ENCODE measurements around the gene IL22RA2.

The IL22RA2 gene

DNA sequence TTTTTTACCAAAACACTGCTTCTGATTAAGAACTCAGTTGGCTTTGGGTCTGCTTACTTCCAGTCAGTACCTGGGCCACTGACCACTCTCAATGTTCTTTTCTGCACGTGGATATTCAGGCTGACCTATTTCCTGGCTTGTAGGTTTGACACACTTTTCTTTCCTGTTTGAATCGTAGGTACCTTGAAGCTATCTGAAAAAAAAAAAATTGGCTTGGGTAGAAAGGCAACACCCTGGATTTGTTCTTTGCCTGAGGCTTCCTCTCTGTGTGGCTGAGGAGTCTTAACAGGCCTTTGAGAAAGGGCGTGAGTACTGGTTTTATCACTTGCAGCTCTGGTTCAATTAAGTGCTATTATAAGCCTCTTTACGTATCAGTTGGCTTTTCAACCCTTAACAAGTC, 68.1 kb downstream of the IL22RA2 start:
- no peak overlapping the region for H3K4me3 ChIP-seq (ENCODE audit: low read depth, low read length)
- TF ChIP-seq, protein P1, sequence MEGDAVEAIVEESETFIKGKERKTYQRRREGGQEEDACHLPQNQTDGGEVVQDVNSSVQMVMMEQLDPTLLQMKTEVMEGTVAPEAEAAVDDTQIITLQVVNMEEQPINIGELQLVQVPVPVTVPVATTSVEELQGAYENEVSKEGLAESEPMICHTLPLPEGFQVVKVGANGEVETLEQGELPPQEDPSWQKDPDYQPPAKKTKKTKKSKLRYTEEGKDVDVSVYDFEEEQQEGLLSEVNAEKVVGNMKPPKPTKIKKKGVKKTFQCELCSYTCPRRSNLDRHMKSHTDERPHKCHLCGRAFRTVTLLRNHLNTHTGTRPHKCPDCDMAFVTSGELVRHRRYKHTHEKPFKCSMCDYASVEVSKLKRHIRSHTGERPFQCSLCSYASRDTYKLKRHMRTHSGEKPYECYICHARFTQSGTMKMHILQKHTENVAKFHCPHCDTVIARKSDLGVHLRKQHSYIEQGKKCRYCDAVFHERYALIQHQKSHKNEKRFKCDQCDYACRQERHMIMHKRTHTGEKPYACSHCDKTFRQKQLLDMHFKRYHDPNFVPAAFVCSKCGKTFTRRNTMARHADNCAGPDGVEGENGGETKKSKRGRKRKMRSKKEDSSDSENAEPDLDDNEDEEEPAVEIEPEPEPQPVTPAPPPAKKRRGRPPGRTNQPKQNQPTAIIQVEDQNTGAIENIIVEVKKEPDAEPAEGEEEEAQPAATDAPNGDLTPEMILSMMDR (IDR thresholded peaks at IDR 0.05; ENCODE audit: control insufficient read depth, extremely low read depth, insufficient read depth): no peak
- no peak for DNase-seq (ENCODE audit: low read depth)

GRCh38 chr6:137104926-137105325, 68.5 kb downstream of the IL22RA2 start:
- TF ChIP-seq, protein P1 (IDR thresholded peaks at IDR 0.05; ENCODE audit: control insufficient read depth, extremely low read depth, insufficient read depth): no peak
- no peak overlapping the region for H3K4me3 ChIP-seq (ENCODE audit: low read depth, low read length)
- no peak for DNase-seq (ENCODE audit: low read depth)

DNA sequence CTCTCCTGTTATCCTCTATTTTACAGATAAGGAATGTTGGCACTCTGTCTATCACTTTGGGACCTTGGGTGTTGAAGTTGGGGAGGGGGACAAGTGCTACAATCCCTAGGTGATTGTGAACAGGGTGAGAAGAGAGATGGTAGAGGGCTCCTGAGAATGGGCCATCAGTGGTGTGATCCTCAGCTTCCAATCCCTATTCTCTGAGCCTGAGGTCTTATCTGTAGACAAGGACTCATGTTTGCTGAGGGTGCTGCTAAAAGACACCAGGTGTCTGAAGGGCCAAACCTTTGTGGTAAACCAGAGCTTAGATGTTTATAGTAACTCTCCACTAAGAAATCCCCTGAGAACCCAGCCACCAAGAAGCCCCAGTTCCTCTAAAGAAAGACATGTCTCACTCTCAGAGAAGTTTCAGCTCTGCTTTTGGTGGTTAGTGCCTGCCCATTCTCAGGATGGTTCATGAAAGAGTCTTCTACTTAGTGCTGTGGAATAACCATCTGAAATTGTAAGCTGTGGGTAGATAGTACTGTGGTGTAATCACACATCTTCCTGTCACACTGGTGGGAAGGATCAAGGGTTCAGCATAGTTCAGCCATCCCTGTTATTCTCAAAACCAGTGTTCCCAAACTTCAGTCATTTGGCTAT, 70.5 kb downstream of the IL22RA2 start:
- DNase-seq (ENCODE audit: low read depth): no peak
- TF ChIP-seq, protein P1 (IDR thresholded peaks at IDR 0.05; ENCODE audit: control insufficient read depth, extremely low read depth, insufficient read depth): no peak

DNA sequence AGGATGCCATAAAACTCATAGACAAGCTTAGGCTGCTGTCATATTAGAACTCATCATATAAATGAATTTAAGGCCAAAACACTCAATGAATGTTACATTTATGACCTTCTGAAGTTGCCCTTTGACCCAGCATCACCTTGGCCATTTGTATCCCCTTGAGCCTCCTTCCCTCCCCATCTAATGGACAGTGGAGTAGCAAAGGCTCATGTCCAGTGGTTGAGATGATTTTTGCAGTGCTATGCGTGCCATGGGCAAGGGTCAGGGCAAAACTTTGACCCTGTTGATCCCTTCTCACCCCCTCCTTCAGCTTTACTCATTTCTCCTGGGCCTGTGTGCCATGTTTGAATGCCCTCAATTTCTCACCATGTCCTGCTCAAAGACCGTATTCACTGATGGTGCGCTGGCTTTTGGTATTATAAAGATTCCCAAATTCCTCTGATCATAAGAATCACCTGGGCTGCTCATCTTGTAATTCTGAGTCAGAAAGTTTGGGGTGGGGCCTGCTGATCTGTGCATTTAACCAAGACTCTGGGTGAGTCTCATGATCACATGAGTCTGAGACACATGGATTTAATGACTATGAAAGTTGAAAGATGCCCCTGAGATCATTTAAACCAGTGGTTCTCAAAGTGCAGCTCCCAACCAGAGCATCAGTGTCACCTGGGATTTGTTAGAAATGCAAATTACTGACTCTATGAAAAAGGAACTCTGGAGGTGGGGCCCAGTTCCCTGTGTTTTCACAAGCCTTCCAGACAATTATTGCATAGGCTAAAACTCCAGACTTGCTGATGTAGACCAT, 71.2 kb downstream of the IL22RA2 start:
- no peak for DNase-seq (ENCODE audit: low read depth)
- TF ChIP-seq, protein P1 (IDR thresholded peaks at IDR 0.05; ENCODE audit: control insufficient read depth, extremely low read depth, insufficient read depth): no peak
- H3K4me3 ChIP-seq (ENCODE audit: low read depth, low read length): no peak overlapping the region

More for the DNA sequence above, 70.5 kb downstream of the IL22RA2 start:
- no peak overlapping the region for H3K4me3 ChIP-seq (ENCODE audit: low read depth, low read length)

GRCh38 chr6:137099689-137100403, 73.6 kb downstream of the IL22RA2 start:
- TF ChIP-seq, protein P1 (IDR thresholded peaks at IDR 0.05; ENCODE audit: control insufficient read depth, extremely low read depth, insufficient read depth): no peak
- no peak overlapping the region for H3K4me3 ChIP-seq (ENCODE audit: low read depth, low read length)
- no peak for DNase-seq (ENCODE audit: low read depth)

- no peak for DNase-seq (ENCODE audit: low read depth)
- no peak overlapping the region for H3K4me3 ChIP-seq (ENCODE audit: low read depth, low read length)
- TF ChIP-seq, protein P1 (IDR thresholded peaks at IDR 0.05; ENCODE audit: control insufficient read depth, extremely low read depth, insufficient read depth): no peak
Measured at GRCh38 chr6:137097526-137097925, 75.9 kb downstream of the IL22RA2 start.
